T-cell (primary cell): Measurements from ENCODE around the gene TRMT1. TPM values are rescaled to one million over a fixed set of nuclear protein-coding genes. Genes with fewer than 3 reads are reported as not detected.
"Not testable (repeated sequence)": the region's sequence is repeated elsewhere in the genome, so short reads cannot be mapped to it uniquely, and the experiment has no call there.

ENCODE experiments used
- ATAC-seq, 4 experiments: fragments of 200-7000 bp in 3 of 4; fragments of 150-1000 bp in 1 of 4; cut with Tn5 transposase; replicated peaks in 1 of 4; 1 replicate in 3 of 4; 2 replicates in 1 of 4; pipeline ENCODE4 v1.10.0; 2021; ENCODE audit warnings: moderate library complexity in 3 of 4, mild to moderate bottlenecking in 2 of 4, moderate number of reproducible peaks in 1 of 4
- CTCF ChIA-PET, 2 donors: fragments of 300-600 bp; sonication (Branson Sonifier 250); formaldehyde crosslinking; loops; one replicate each; lab custom pipeline; 2022; ENCODE audit warnings: antibody characterized with exemption in 2 of 2; lab: Charles Lee
- POLR2A ChIA-PET, 2 donors: fragments of 300-600 bp; sonication (Branson Sonifier 250); formaldehyde crosslinking; loops; one replicate each; lab custom pipeline; 2022; ENCODE audit warnings: antibody characterized with exemption in 2 of 2; lab: Charles Lee
- DNase-seq, 35 experiments: peaks; one replicate each; pipeline versions ENCODE4 v3.0.0 to v3.0.0-alpha.2; 2013 to 2023
- H3K27ac ChIP-seq: one replicate; pipeline ENCODE4 v1.5.1; 2013; ENCODE audit warnings: low read length
- H3K27me3 ChIP-seq, 2 experiments: replicated peaks in 1 of 2; 1 replicate in 1 of 2; 2 replicates in 1 of 2; pipeline versions ENCODE4 v1.6.1 to v1.7.0; 2013; ENCODE audit warnings: low read length in 1 of 2, mixed read lengths in 1 of 2; ENCODE audit not compliant: control insufficient read depth in 2 of 2, insufficient read depth in 2 of 2; ENCODE audit errors: extremely low read depth in 1 of 2
- H3K36me3 ChIP-seq, 2 donors: 1 replicate in 1 of 2; 2 replicates in 1 of 2; pipeline versions ENCODE4 v1.6.1 to v1.7.0; 2013; ENCODE audit warnings: low read length in 1 of 2; ENCODE audit not compliant: control insufficient read depth in 2 of 2, insufficient read depth in 1 of 2; ENCODE audit errors: extremely low read depth in 1 of 2
- H3K4me1 ChIP-seq, 2 experiments: 1 replicate in 1 of 2; 2 replicates in 1 of 2; pipeline versions ENCODE4 v1.6.1 to v1.7.0; 2013; ENCODE audit warnings: low read length in 2 of 2, mixed read lengths in 1 of 2; ENCODE audit not compliant: insufficient read depth in 2 of 2, control insufficient read depth in 1 of 2; ENCODE audit errors: extremely low read depth in 1 of 2
- H3K4me3 ChIP-seq, 2 donors: 1 replicate in 1 of 2; 2 replicates in 1 of 2; pipeline versions ENCODE4 v1.5.1 to v1.7.0; 2013; ENCODE audit warnings: mild to moderate bottlenecking in 2 of 2, low read length in 1 of 2, moderate library complexity in 1 of 2; ENCODE audit not compliant: control insufficient read depth in 1 of 2; ENCODE audit errors: extremely low read depth in 1 of 2
- H3K9me3 ChIP-seq: 2 replicates; pipeline ENCODE4 v1.7.0; 2013
- H3K27ac Mint-ChIP-seq, 2 donors: one replicate each; pipeline ENCODE4 v1.8.0; 2020 to 2021; ENCODE audit warnings: mild to moderate bottlenecking in 2 of 2, mixed read lengths in 2 of 2
- H3K27me3 Mint-ChIP-seq, 2 donors: one replicate each; pipeline ENCODE4 v1.8.0; 2021 to 2022; ENCODE audit warnings: mixed read lengths in 2 of 2
- H3K36me3 Mint-ChIP-seq: one replicate; pipeline ENCODE4 v1.8.0; 2021; ENCODE audit warnings: mixed read lengths
- H3K4me1 Mint-ChIP-seq, 3 donors: one replicate each; pipeline ENCODE4 v1.8.0; 2020 to 2022; ENCODE audit warnings: mixed read lengths in 3 of 3, mild to moderate bottlenecking in 1 of 3
- H3K4me3 Mint-ChIP-seq, 3 donors: one replicate each; pipeline ENCODE4 v1.8.0; 2020 to 2022; ENCODE audit warnings: mild to moderate bottlenecking in 3 of 3, mixed read lengths in 3 of 3, moderate library complexity in 3 of 3
- H3K9me3 Mint-ChIP-seq, 3 donors: one replicate each; pipeline ENCODE4 v1.8.0; 2020 to 2022; ENCODE audit warnings: mixed read lengths in 3 of 3
- WGBS: methylation state at CpG from one replicate; pipeline ENCODE4 v1.1.5; 2013; ENCODE audit warnings: missing lambda C conversion rate; ENCODE audit not compliant: insufficient coverage; 5-methylcytosine and 5-hydroxymethylcytosine counted together
- total RNA-seq, 35 experiments: library from RNA in 6 of 35; stranded (reverse) in 6 of 35; fragments of 120-200 nt in 1 of 35; gene quantifications; one replicate each; pipeline versions ENCODE4 v1.2.1 to v1.2.4 and lab custom pipeline; 2013 to 2026

TRMT1 gene
- total RNA-seq (100 to 1,000 TPM in 2 of 5 donors, 10 to 100 TPM in 3; 68.9 to 121 (median 95.6) TPM), total RNA-seq (lab: John Stamatoyannopoulos, UW) (69.1 to 278 (median 87.3) reads per million in 29 experiments)
- total RNA-seq (2013): 36.7 TPM

DNA sequence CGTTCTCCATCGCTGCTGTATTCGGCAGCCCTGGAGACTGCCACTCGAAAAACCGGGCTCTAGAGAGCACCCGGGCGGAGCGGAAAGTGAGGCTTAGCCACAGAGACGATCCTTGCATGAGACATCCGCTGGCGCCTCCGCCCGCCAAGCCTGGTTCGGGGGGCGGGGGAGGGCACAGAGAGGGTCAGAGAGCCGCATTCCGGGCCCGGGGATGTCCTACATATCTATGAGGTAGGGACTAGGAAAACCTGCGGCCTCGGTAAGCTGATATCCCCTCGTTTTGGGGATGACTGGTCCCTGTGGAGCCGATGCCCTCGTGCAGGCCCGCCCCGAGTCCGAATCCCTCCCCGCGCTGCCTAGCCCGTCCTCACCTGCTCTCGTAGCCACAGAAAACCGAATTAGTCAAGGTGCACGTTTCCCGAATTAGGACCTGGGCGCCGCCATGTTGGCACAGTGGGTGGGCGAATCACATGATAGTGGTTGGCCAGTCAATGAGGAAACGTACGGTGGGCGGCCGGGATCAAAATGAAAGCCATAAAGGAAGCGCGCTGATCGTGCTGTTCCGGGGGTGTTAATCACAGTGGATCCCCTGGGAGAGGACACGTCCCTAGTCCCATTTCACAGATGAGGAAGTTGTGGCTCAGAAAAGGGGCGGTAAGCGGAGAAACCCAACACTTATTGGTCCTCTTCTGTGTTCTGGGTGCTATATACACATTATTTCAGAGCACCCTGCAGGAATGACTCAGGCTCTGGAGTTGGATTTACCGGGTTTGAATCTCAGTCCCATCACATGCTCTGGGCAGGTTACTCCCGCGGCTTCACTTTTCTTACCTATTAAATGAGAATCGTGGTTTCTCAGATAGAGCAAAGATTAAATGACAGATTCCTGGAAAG, at the start of gene TRMT1:
Gene TRMT1, minus strand, starts transcription at position 459 of the 894 bp plus-strand sequence. Its CDS starts 341 bp downstream, at position 118.
- H3K36me3 ChIP-seq: peaks cover 3 to 24% of the 10 kb centered on the region in 2 donors
- Mint-ChIP-seq H3K27ac (peak within 1 kb of the TSS; percentile 94 to 97), H3K36me3 (peaks cover 4% of the 10 kb centered on the region), H3K4me1 (peaks cover 44 to 48% (median 48%) of the 10 kb centered on the region in 3 donors), H3K9me3 (no peaks in the 10 kb centered on the region), H3K4me3 (peak within 1 kb of the TSS; percentile 87 to 97 (median 91)), H3K27me3 (no peaks in the 10 kb centered on the region)
- CTCF ChIA-PET: interaction anchor here (0.6 to 1.6 kb wide), 2 partner anchors 12 to 139 kb away, joined by 3 to 6 read pairs; no protein-coding TSS in a partner anchor
- no peaks in the 10 kb centered on the region for H3K9me3 ChIP-seq
- peak within 1 kb of the TSS; percentile 59 for H3K27ac ChIP-seq
- DNase-seq (peak; percentile 74 to 92 (median 84)), ATAC-seq (peak; percentile 62 to 71 (median 68))
- WGBS: 1% methylated on average over 38 of the region's 51 CpGs
- no peaks in the 10 kb centered on the region for H3K27me3 ChIP-seq
- POLR2A ChIA-PET: interaction anchor here in 1 of 2 donors (1.6 kb wide), 1 partner anchor 36 kb away, joined by 8 read pairs; no protein-coding TSS in a partner anchor
- peaks cover 16 to 57% of the 10 kb centered on the region in 2 experiments for H3K4me1 ChIP-seq
- H3K4me3 ChIP-seq: peak within 1 kb of the TSS; percentile 83 to 92

DNA sequence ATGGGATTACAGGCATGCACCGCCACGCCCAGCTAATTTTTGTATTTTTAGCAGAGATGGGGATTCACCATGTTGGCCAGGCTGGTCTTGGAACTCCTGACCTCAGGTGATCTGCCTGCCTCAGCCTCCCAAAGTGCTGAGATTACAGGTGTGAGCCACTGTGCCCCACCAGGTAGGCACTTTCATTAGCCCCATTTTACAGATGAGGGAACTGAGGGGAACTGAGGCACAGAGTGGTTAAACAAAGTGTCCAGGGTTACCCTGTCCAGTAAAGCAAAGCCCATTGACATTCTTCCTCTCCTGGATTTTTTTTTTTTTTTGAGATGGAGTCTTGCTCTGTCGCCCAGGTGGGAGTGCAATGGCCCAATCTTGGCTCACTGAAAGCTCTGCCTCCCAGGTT, 49.6 kb upstream of the TRMT1 start:
- H3K4me3 ChIP-seq, ATAC-seq, CTCF ChIA-PET, H3K36me3 Mint-ChIP-seq, H3K27me3 ChIP-seq, H3K36me3 ChIP-seq, H3K9me3 Mint-ChIP-seq, DNase-seq, H3K9me3 ChIP-seq, H3K27me3 Mint-ChIP-seq: not testable (repeated sequence)
- peak overlapping the region; percentile 95 for H3K27ac ChIP-seq
- H3K4me1 ChIP-seq: peaks cover 54 to 100% of the 10 kb centered on the region in 2 experiments
- peaks cover 78 to 91% (median 86%) of the 10 kb centered on the region in 3 donors for H3K4me1 Mint-ChIP-seq
- 100% methylated on average over 1 of the region's 3 CpGs for WGBS
- peak overlapping the region; percentile 99 to 100 for H3K27ac Mint-ChIP-seq
- H3K4me3 Mint-ChIP-seq: peak overlapping the region in 1 of 3 donors; percentile 82
- POLR2A ChIA-PET: interaction anchor here in 1 of 2 donors (0.7 kb wide), 1 partner anchor 431 kb away, joined by 8 read pairs; no protein-coding TSS in a partner anchor

DNA sequence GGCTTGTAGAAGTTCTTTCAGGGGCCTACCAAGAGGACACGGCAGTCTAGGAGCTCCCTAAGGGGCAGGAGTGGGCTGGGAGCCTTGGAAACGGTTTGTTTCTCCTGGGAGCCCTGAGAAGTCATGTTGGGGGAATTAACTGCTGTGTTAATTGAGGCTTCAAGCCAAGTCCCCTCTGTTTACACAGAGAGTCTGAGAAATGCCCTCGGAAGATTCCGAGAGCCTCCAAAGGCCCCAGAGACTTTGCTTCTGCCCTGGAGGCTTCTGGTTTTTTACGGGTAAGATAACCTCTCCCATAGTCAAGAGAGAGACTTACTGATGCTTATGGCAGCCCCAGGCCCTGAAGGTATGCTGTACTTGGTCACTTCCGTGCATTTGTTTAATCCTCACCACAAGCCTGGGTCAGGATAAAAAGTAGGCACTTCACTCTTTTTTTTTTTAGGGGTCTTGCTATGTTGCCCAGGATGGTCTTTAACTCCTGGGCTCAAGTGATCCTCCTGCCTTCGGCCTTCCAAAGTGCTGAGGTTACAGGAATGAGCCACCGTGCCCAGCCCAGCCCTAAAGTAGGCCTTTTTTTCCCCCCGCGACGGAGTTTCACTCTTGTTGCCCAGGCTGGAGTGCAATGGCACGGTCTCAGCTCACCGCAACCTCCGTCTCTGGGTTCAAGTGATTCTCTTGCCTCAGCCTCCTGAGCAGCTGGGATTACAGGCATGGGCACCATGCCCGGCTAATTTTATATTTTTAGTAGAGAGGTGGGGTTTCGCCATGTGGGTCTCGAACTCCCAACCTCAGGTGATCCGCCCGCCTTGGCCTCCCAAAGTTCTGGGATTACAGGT, 48.8 kb upstream of the TRMT1 start:
- H3K27me3 Mint-ChIP-seq: no peaks in the 10 kb centered on the region
- H3K4me1 Mint-ChIP-seq: peaks cover 72 to 89% (median 83%) of the 10 kb centered on the region in 3 donors
- ATAC-seq (no peak), DNase-seq (no peak)
- peak overlapping the region; percentile 87 for H3K27ac ChIP-seq
- peak overlapping the region; percentile 99 to 100 for H3K27ac Mint-ChIP-seq
- no peaks in the 10 kb centered on the region for H3K36me3 ChIP-seq
- no peaks in the 10 kb centered on the region for H3K27me3 ChIP-seq
- ChIA-PET CTCF (interaction anchor here in 1 of 2 donors (0.5 kb wide), 1 partner anchor 64 kb away, joined by 4 read pairs; no protein-coding TSS in a partner anchor), POLR2A (interaction anchor here (0.5 to 0.7 kb wide), 2 partner anchors 567 to 1241 kb away, joined by 3 to 7 read pairs; no protein-coding TSS in a partner anchor)
- H3K9me3 ChIP-seq: no peaks in the 10 kb centered on the region
- no peaks in the 10 kb centered on the region for H3K36me3 Mint-ChIP-seq
- H3K4me3 ChIP-seq: no peak overlapping the region
- H3K9me3 Mint-ChIP-seq: no peaks in the 10 kb centered on the region
- 94% methylated on average over 10 of the region's 19 CpGs for WGBS
- H3K4me3 Mint-ChIP-seq: peak overlapping the region in 1 of 3 donors; percentile 82
- peaks cover 58 to 100% of the 10 kb centered on the region in 2 experiments for H3K4me1 ChIP-seq

DNA sequence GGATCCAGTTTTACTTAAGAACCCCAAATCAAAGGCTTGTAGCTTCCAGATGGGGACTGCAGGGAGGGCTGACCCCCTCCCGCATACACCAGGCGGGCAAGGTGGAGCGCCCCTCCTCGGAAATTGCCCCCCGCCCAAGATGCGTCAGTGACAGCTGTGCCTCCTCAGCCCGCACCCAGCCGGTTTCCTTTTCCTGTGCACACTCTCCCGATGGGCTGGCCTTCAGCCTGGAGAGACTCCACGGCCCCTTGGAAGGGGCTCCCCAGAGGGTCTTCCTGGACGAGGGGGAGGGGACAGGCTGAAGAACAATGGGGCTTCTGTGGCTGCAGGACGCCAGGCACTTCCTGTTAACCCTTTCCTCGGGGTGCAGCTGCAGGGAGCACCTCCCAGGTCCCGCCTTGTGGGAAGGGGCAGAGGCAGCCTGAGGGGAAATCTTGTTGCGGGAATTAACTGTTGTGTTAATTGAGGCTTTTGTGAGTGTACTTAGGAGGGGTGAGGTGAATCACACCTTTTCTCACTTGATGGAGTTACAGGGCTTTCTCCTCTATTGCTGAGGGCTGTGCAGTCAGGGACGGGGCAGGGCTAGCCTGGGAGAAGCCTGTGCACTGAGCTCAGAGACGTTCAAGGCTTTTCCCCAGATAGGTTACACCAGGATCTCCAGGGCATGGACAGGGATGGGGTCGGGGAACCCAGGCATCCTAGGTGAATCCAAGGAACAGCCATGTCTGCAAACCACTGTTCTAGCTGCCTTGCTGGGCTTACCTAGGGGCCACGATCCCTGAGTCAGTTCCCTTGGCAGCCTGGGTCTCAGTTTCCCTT, 48.0 kb upstream of the TRMT1 start:
- 18% methylated on average over 12 of the region's 19 CpGs for WGBS
- peak overlapping the region; percentile 37 to 66 for H3K4me3 ChIP-seq
- POLR2A ChIA-PET: interaction anchor here (0.6 to 1.6 kb wide), 3 partner anchors 12 to 1240 kb away, joined by 3 to 6 read pairs (median 5); no protein-coding TSS in a partner anchor

DNA sequence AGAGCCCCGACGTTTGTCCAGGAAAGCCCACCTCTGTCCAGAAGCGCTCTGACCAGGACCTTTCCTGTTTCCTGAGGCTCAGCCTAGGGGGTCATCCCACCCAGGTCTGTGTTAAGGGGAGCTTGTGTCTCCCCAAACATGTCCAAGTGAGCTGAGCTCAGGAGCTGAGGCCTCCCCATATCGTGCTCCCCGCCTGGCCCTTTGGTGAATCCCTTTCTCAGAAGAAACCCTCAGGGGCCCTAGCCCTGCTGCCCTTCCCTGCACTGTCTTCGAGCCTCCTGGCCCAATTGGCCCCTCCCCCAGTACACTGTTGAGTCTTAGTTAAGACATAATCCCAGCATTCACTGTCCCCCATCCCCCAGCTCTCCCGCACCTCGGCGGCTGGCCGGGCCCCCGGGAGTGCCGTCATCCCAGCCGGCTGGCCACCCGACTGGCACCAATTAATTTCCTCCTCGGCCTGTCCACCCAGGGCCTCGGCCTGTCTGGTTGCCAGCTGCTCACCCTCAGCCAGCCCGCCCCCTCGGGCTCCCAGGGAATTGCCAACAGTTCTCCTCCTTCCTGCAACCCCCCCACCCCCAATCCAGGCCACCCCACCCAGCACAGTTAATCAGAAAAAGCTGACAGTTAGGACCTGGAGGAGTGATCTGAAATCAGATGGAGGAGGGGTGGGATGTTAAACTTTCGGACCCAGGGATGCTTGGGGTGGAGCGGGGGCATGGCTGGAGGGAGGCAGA, 47.2 kb upstream of the TRMT1 start:
- peak overlapping the region; percentile 79 to 82 (median 82) for H3K4me3 Mint-ChIP-seq
- H3K4me1 Mint-ChIP-seq: peaks cover 67 to 83% (median 73%) of the 10 kb centered on the region in 3 donors
- Histone ChIP-seq H3K9me3 (no peaks in the 10 kb centered on the region), H3K4me1 (peaks cover 51 to 88% of the 10 kb centered on the region in 2 experiments), H3K27me3 (no peaks in the 10 kb centered on the region), H3K36me3 (no peaks in the 10 kb centered on the region), H3K4me3 (peak overlapping the region; percentile 62 to 66), H3K27ac (peak overlapping the region; percentile 87)
- no peaks in the 10 kb centered on the region for H3K36me3 Mint-ChIP-seq
- H3K27ac Mint-ChIP-seq: peak overlapping the region; percentile 99 to 100
- peak in 10 of 35 experiments; percentile 15 to 61 (median 33) for DNase-seq
- peak in 3 of 4 experiments; percentile 2 to 11 (median 3) for ATAC-seq
- ChIA-PET POLR2A (interaction anchor here in 1 of 2 donors (1.6 kb wide), 1 partner anchor 12 kb away, joined by 6 read pairs; no protein-coding TSS in a partner anchor), CTCF (interaction anchor here (1.2 to 1.3 kb wide), 2 partner anchors 9 to 13 kb away, joined by 3 to 6 read pairs; partner anchors contain the start of genes IER2 (in 1 of the 2) and STX10 (in 1 of the 2))
- WGBS: 43% methylated on average over 11 of the region's 20 CpGs
- no peaks in the 10 kb centered on the region for H3K27me3 Mint-ChIP-seq
- no peaks in the 10 kb centered on the region for H3K9me3 Mint-ChIP-seq

More for the DNA sequence above, 48.0 kb upstream of the TRMT1 start:
- Histone ChIP-seq H3K4me1 (peaks cover 52 to 96% of the 10 kb centered on the region in 2 experiments), H3K27me3 (no peaks in the 10 kb centered on the region), H3K9me3 (no peaks in the 10 kb centered on the region), H3K27ac (peak overlapping the region; percentile 87), H3K36me3 (no peaks in the 10 kb centered on the region)
- ATAC-seq (peak in 1 of 4 experiments; percentile 5), DNase-seq (peak in 11 of 35 experiments; percentile 3 to 67 (median 36))
- Mint-ChIP-seq H3K27ac (peak overlapping the region; percentile 99 to 100), H3K27me3 (no peaks in the 10 kb centered on the region), H3K36me3 (no peaks in the 10 kb centered on the region), H3K4me3 (peak overlapping the region; percentile 52 to 82 (median 58)), H3K9me3 (no peaks in the 10 kb centered on the region), H3K4me1 (peaks cover 71 to 86% (median 79%) of the 10 kb centered on the region in 3 donors)
- CTCF ChIA-PET: interaction anchor here in 1 of 2 donors (0.5 to 1.2 kb wide), 2 partner anchors 14 to 64 kb away, joined by 3 to 4 read pairs; partner anchors contain the start of genes IER2 and STX10
